PFSK-1 (cell line): ENCODE results near the gene CSAG1.
"Not testable (repeated sequence)": the region's sequence is repeated elsewhere in the genome, so short reads cannot be mapped to it uniquely, and the experiment has no call there.

Experiments
- FOXP2 ChIP-seq: optimal IDR thresholded peaks from 2 replicates; pipeline ENCODE3; 2011; ENCODE audit warnings: borderline replicate concordance, control low read depth, inconsistent platforms; ENCODE audit not compliant: insufficient read depth; ENCODE audit errors: extremely low read length, extremely low read depth
- POLR2AphosphoS5 ChIP-seq: IDR thresholded peaks from 2 replicates; pipeline ENCODE4 v1.6.1; 2012; ENCODE audit warnings: low read depth, mild to moderate bottlenecking, control low read depth, low read length, moderate library complexity
- REST ChIP-seq, 2 experiments: IDR thresholded peaks; 2 replicates each; pipeline versions ENCODE4 v1.6.1 to v1.8.0; 2011 to 2012; ENCODE audit warnings: low read depth in 2 of 2, low read length in 2 of 2, control low read depth in 1 of 2, inconsistent platforms in 1 of 2, mild to moderate bottlenecking in 1 of 2, moderate library complexity in 1 of 2; ENCODE audit not compliant: insufficient read depth in 1 of 2
- SIN3A ChIP-seq: IDR thresholded peaks from 2 replicates; pipeline ENCODE4 v1.6.1; 2012; ENCODE audit warnings: mild to moderate bottlenecking, low read length, moderate library complexity, borderline replicate concordance; ENCODE audit not compliant: insufficient read depth
- TAF1 ChIP-seq: IDR thresholded peaks from 2 replicates; pipeline ENCODE4 v1.6.1; 2012; ENCODE audit warnings: low read length, control low read depth, borderline replicate concordance; ENCODE audit not compliant: insufficient read depth

CSAG1 gene

GRCh38 chrX:152735860-152736511 is 2.5 kb upstream of the CSAG1 start:
- TF ChIP-seq SIN3A, result no peak
- no peak for TF ChIP-seq REST (IDR thresholded peaks at IDR 0.05; ENCODE audit: insufficient read depth in 1 of 2, low read depth in 2 of 2, low read length in 2 of 2)
- TF ChIP-seq FOXP2, result no peak
- TF ChIP-seq TAF1, result no peak
- TF ChIP-seq POLR2AphosphoS5, result no peak

- TF ChIP-seq REST (IDR thresholded peaks at IDR 0.05; ENCODE audit: insufficient read depth in 1 of 2, low read depth in 2 of 2, low read length in 2 of 2), result no peak
- no peak for TF ChIP-seq TAF1
- no peak for TF ChIP-seq FOXP2
- TF ChIP-seq POLR2AphosphoS5, result no peak
- no peak for TF ChIP-seq SIN3A
Measured at GRCh38 chrX:152735101-152735500, 1.6 kb upstream of the CSAG1 start.

- TF ChIP-seq POLR2AphosphoS5, result no peak
- TF ChIP-seq SIN3A, result no peak
- no peak for TF ChIP-seq REST (IDR thresholded peaks at IDR 0.05; ENCODE audit: insufficient read depth in 1 of 2, low read depth in 2 of 2, low read length in 2 of 2)
- no peak for TF ChIP-seq TAF1
- no peak for TF ChIP-seq FOXP2
Measured at GRCh38 chrX:152725409-152725808, 8.1 kb downstream of the CSAG1 start.

GRCh38 chrX:152713815-152714787 is 19.4 kb downstream of the CSAG1 start, which contains the start of gene MAGEA2B:
TSS of gene MAGEA2B (plus strand) at chrX:152714628. CDS start at chrX:152717107, 2,479 bp downstream.
- TF ChIP-seq POLR2AphosphoS5, SIN3A, FOXP2: not testable (repeated sequence)

GRCh38 chrX:152709173-152709572 is 24.3 kb downstream of the CSAG1 start, which contains the start of gene CSAG2:
TSS of gene CSAG2 (minus strand) at chrX:152709273. CDS start at chrX:152709112, 161 bp downstream.
- TF ChIP-seq REST (IDR thresholded peaks at IDR 0.05; ENCODE audit: insufficient read depth in 1 of 2, low read depth in 2 of 2, low read length in 2 of 2); POLR2AphosphoS5; SIN3A: not testable (repeated sequence)
